Stomach (tissue), 4 donors: ENCODE measurements around the gene SLC28A3.

Experiments
- CTCF ChIP-seq, 7 experiments: fragments of 450-650 bp in 4 of 7; fragments of 200-600 bp in 3 of 7; sonication (generic) in 3 of 7; IDR thresholded peaks; one replicate each; pipeline ENCODE4 v1.5.1; 2016 to 2019; ENCODE audit warnings: antibody characterized with exemption in 7 of 7, control low read depth in 2 of 7, mild to moderate bottlenecking in 1 of 7
- POLR2A ChIP-seq, 4 donors: fragments of 450-650 bp; IDR thresholded peaks; one replicate each; pipeline ENCODE4 v1.6.1; 2016; ENCODE audit warnings: antibody characterized with exemption in 4 of 4, control low read depth in 2 of 4, mild to moderate bottlenecking in 1 of 4, moderate library complexity in 1 of 4

DNA sequence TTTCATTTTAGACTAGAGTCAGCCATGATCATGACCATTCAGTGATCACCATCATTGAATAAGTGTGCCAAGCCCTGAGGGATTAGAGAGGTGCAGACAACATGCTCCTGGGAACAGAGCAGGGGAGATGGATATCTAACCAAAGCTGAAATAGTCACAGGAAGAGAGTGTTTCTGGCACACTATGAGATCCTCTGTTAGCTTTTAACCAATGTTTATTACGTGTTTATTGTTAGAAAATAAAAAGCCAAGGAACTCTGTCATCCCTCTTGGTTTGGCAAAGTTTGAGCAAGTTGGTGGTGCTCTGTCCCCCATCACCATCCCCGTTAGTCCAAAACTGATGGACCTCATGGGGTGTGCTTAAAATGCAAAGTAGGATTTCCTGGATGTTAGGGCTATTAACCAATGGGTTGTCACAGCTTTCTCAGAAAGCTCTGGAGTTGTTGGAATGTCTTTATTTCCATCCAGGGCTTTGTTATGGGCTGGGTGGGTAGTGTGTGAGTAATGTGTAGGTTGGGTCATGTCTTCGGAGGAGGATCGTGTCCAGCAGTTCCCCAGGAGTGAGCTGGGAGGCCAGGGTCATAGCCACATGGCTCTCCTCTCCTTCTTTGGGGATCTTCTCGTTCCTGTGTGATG is 34.9 kb downstream of the SLC28A3 start:
- TF ChIP-seq CTCF (IDR thresholded peaks at IDR 0.05) (no peak), POLR2A (IDR thresholded peaks at IDR 0.05) (no peak)
